ENCODE measurements around the gene ST3GAL3.

Gene ST3GAL3

GRCh38 chr1:43847882-43848281, 140.5 kb downstream of the ST3GAL3 start:
- Histone ChIP-seq H3K9me3 (ENCODE audit: control insufficient read depth, insufficient read depth, low read length) (no peaks in the 10 kb centered on the region), H3K36me3 (ENCODE audit: control insufficient read depth, insufficient read depth, low read length) (no peaks in the 10 kb centered on the region), H3K4me1 (ENCODE audit: control insufficient read depth, insufficient read depth, low read length) (no peaks in the 10 kb centered on the region), H3K27ac (ENCODE audit: low read length) (no peak overlapping the region), H3K4me3 (ENCODE audit: low read length) (no peak overlapping the region), H3K27me3 (ENCODE audit: control insufficient read depth, insufficient read depth, low read length) (no peaks in the 10 kb centered on the region)
- DNase-seq (ENCODE audit: low read depth, low spot score): no peak
- 100% methylated on average over 1 of the region's 4 CpGs for WGBS (ENCODE audit: insufficient coverage, insufficient read length)

- no CpG with 5 or more reads among the region's 1 CpG for WGBS (ENCODE audit: insufficient coverage, insufficient read length)
- no peaks in the 10 kb centered on the region for H3K36me3 ChIP-seq (ENCODE audit: control insufficient read depth, insufficient read depth, low read length)
Observed at GRCh38 chr1:43849670-43850069, 142.3 kb downstream of the ST3GAL3 start.

DNA sequence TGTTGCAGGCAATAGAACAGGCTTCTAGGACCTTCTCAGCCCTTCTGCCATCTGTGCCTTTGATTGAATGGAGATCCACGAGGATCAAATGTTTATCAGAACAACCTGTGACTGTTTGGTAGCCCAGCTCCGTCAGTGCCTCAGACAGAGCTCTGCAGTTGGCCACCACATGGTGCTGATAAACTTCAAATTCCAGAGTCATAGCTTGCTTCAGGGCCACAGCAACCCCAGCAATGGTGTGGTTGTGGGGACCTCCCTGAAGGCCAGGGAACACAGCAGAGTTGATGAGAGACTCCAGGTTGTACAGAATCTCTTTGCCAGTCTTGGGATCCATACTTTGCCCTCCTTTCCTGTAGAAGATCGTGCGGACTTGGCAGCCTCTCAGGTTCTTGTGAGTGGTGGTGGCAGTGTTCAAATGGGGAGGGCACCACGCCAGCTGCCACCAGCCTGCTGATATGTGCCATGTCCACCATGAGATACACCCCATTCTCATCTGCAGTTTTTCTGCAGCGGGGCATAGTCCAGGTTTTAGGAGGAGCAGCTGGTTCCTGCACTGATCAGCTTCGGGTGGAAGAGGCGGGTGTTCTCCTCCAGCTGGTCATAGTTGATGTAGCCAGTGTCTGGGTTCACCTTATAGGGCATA, 143.4 kb downstream of the ST3GAL3 start:
- Histone ChIP-seq H3K27me3 (ENCODE audit: control insufficient read depth, insufficient read depth, low read length) (no peaks in the 10 kb centered on the region; the same call in 1 of the 2 replicates), H3K4me3 (ENCODE audit: low read length) (no peak overlapping the region), H3K27ac (ENCODE audit: low read length) (no peak overlapping the region), H3K4me1 (ENCODE audit: control insufficient read depth, insufficient read depth, low read length) (no peaks in the 10 kb centered on the region), H3K9me3 (ENCODE audit: control insufficient read depth, insufficient read depth, low read length) (no peaks in the 10 kb centered on the region), H3K36me3 (ENCODE audit: control insufficient read depth, insufficient read depth, low read length) (no peaks in the 10 kb centered on the region)
- no CpG with 5 or more reads among the region's 8 CpGs for WGBS (ENCODE audit: insufficient coverage, insufficient read length)
- no peak for DNase-seq (ENCODE audit: low read depth, low spot score)

More at GRCh38 chr1:43849670-43850069, 142.3 kb downstream of the ST3GAL3 start:
- Histone ChIP-seq H3K27me3 (ENCODE audit: control insufficient read depth, insufficient read depth, low read length) (no peaks in the 10 kb centered on the region; the same call in 1 of the 2 replicates), H3K4me3 (ENCODE audit: low read length) (no peak overlapping the region), H3K4me1 (ENCODE audit: control insufficient read depth, insufficient read depth, low read length) (no peaks in the 10 kb centered on the region), H3K9me3 (ENCODE audit: control insufficient read depth, insufficient read depth, low read length) (no peaks in the 10 kb centered on the region), H3K27ac (ENCODE audit: low read length) (no peak overlapping the region)
- DNase-seq (ENCODE audit: low read depth, low spot score): no peak

GRCh38 chr1:43851561-43852338, 144.4 kb downstream of the ST3GAL3 start:
- no CpG with 5 or more reads among the region's 17 CpGs for WGBS (ENCODE audit: insufficient coverage, insufficient read length)
- no peaks in the 10 kb centered on the region for H3K36me3 ChIP-seq (ENCODE audit: control insufficient read depth, insufficient read depth, low read length)
- no peaks in the 10 kb centered on the region for H3K9me3 ChIP-seq (ENCODE audit: control insufficient read depth, insufficient read depth, low read length)
- no peak overlapping the region for H3K4me3 ChIP-seq (ENCODE audit: low read length)
- H3K4me1 ChIP-seq (ENCODE audit: control insufficient read depth, insufficient read depth, low read length): no peaks in the 10 kb centered on the region
- no peak overlapping the region for H3K27ac ChIP-seq (ENCODE audit: low read length)
- H3K27me3 ChIP-seq (ENCODE audit: control insufficient read depth, insufficient read depth, low read length): no peaks in the 10 kb centered on the region; the same call in 1 of the 2 replicates
- DNase-seq (ENCODE audit: low read depth, low spot score): no peak

GRCh38 chr1:43853161-43853921, 146.0 kb downstream of the ST3GAL3 start:
- no CpG with 5 or more reads among the region's 7 CpGs for WGBS (ENCODE audit: insufficient coverage, insufficient read length)
- DNase-seq (ENCODE audit: low read depth, low spot score): no peak
- no peak overlapping the region for H3K4me3 ChIP-seq (ENCODE audit: low read length)
- H3K27ac ChIP-seq (ENCODE audit: low read length): no peak overlapping the region
- 0 out of 2 replicates have a peak, but pooled peaks cover 2% of the 10 kb centered on the region for H3K4me1 ChIP-seq (ENCODE audit: control insufficient read depth, insufficient read depth, low read length)
- no peaks in the 10 kb centered on the region for H3K9me3 ChIP-seq (ENCODE audit: control insufficient read depth, insufficient read depth, low read length)
- H3K36me3 ChIP-seq (ENCODE audit: control insufficient read depth, insufficient read depth, low read length): no peaks in the 10 kb centered on the region
- no peaks in the 10 kb centered on the region; the same call in 1 of the 2 replicates for H3K27me3 ChIP-seq (ENCODE audit: control insufficient read depth, insufficient read depth, low read length)

GRCh38 chr1:43854473-43854872, 147.1 kb downstream of the ST3GAL3 start:
- Histone ChIP-seq H3K27ac (ENCODE audit: low read length) (no peak overlapping the region), H3K4me3 (ENCODE audit: low read length) (no peak overlapping the region), H3K36me3 (ENCODE audit: control insufficient read depth, insufficient read depth, low read length) (no peaks in the 10 kb centered on the region), H3K9me3 (ENCODE audit: control insufficient read depth, insufficient read depth, low read length) (no peaks in the 10 kb centered on the region), H3K4me1 (ENCODE audit: control insufficient read depth, insufficient read depth, low read length) (0 out of 2 replicates have a peak, but pooled peaks cover 4% of the 10 kb centered on the region), H3K27me3 (ENCODE audit: control insufficient read depth, insufficient read depth, low read length) (no peaks in the 10 kb centered on the region; the same call in 1 of the 2 replicates)
- WGBS (ENCODE audit: insufficient coverage, insufficient read length): no CpG with 5 or more reads among the region's 4 CpGs
- DNase-seq (ENCODE audit: low read depth, low spot score): no peak

DNA sequence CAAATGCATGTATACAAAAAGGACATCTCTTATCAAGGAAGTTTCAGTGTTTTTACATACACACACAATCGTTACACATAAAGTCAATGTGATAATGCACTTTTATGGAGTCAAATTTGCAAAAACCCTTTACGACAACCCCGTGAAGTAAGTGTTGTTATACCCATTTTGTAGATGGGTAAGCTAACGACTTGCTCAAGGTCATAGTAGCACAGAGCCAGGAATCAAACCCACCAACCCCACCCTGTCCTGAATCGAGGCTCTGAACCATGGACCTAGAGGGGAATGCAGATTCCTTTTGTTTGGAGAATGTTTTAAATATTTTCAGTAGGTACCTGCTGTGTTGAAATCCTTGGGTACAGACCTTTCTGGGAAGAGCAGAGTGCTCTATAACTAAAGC, 148.9 kb downstream of the ST3GAL3 start:
- Histone ChIP-seq H3K9me3 (ENCODE audit: control insufficient read depth, insufficient read depth, low read length) (no peaks in the 10 kb centered on the region), H3K36me3 (ENCODE audit: control insufficient read depth, insufficient read depth, low read length) (no peaks in the 10 kb centered on the region), H3K4me3 (ENCODE audit: low read length) (no peak overlapping the region), H3K27me3 (ENCODE audit: control insufficient read depth, insufficient read depth, low read length) (no peaks in the 10 kb centered on the region; the same call in 1 of the 2 replicates), H3K4me1 (ENCODE audit: control insufficient read depth, insufficient read depth, low read length) (0 out of 2 replicates have a peak, but pooled peaks cover 4% of the 10 kb centered on the region), H3K27ac (ENCODE audit: low read length) (no peak overlapping the region)
- no CpG with 5 or more reads among the region's 5 CpGs for WGBS (ENCODE audit: insufficient coverage, insufficient read length)
- no peak for DNase-seq (ENCODE audit: low read depth, low spot score)

GRCh38 chr1:43857163-43857562, 149.8 kb downstream of the ST3GAL3 start:
- no peaks in the 10 kb centered on the region for H3K9me3 ChIP-seq (ENCODE audit: control insufficient read depth, insufficient read depth, low read length)
- H3K27me3 ChIP-seq (ENCODE audit: control insufficient read depth, insufficient read depth, low read length): no peaks in the 10 kb centered on the region; the same call in 1 of the 2 replicates
- H3K36me3 ChIP-seq (ENCODE audit: control insufficient read depth, insufficient read depth, low read length): no peaks in the 10 kb centered on the region
- H3K27ac ChIP-seq (ENCODE audit: low read length): no peak overlapping the region
- 0 out of 2 replicates have a peak, but pooled peaks cover 4% of the 10 kb centered on the region for H3K4me1 ChIP-seq (ENCODE audit: control insufficient read depth, insufficient read depth, low read length)
- no peak for DNase-seq (ENCODE audit: low read depth, low spot score)
- no peak overlapping the region for H3K4me3 ChIP-seq (ENCODE audit: low read length)

DNA sequence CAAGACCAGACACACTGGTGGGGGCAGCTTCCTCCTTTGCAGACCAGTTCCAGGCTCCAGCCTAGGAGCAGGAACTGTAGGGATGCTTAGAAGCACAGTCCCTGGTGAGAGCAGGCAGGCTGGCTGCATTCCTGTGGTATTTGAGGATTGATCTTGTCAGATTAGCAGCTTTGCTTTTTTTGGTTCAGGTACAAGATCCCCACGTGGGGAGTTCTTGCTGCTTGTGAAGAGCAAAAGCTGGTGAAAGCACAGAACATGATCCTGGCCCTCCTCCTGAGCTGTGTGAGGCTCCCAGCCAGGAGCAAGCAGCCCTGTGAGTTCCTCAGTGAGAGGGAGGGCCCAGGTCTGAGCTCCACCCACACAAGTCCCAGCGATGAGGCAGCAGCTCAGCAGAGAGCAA, 151.0 kb downstream of the ST3GAL3 start:
- Histone ChIP-seq H3K36me3 (ENCODE audit: control insufficient read depth, insufficient read depth, low read length) (no peaks in the 10 kb centered on the region), H3K27ac (ENCODE audit: low read length) (no peak overlapping the region)
- WGBS (ENCODE audit: insufficient coverage, insufficient read length): no CpG with 5 or more reads among the region's 2 CpGs

DNA sequence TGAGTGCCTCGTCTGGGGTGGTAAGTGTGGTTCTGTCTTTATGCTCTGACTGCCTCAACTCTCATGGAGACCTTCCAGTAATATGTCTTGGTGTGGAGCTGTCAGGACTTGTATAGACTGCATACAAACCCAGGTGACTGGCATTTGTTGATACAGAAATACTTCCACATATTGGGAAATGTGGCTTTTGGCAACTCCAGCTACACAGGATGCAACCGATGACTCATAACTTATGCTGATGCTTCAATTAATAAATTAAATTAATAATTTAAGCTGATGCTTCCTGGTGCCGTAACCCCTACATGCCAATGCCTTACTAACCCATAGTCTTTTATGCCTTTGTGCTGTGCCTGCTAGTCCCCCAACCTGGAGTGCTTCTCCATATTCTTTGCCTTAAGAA, 154.0 kb downstream of the ST3GAL3 start:
- no peak for DNase-seq (ENCODE audit: low read depth, low spot score)
- no peak overlapping the region for H3K4me3 ChIP-seq (ENCODE audit: low read length)
- H3K27ac ChIP-seq (ENCODE audit: low read length): no peak overlapping the region
- no peaks in the 10 kb centered on the region for H3K27me3 ChIP-seq (ENCODE audit: control insufficient read depth, insufficient read depth, low read length)
- 0 out of 2 replicates have a peak, but pooled peaks cover 4% of the 10 kb centered on the region for H3K4me1 ChIP-seq (ENCODE audit: control insufficient read depth, insufficient read depth, low read length)
- H3K36me3 ChIP-seq (ENCODE audit: control insufficient read depth, insufficient read depth, low read length): no peaks in the 10 kb centered on the region
- H3K9me3 ChIP-seq (ENCODE audit: control insufficient read depth, insufficient read depth, low read length): no peaks in the 10 kb centered on the region
- WGBS (ENCODE audit: insufficient coverage, insufficient read length): no CpG with 5 or more reads among the region's 3 CpGs

More for the DNA sequence above, 151.0 kb downstream of the ST3GAL3 start:
- DNase-seq (ENCODE audit: low read depth, low spot score): no peak
- Histone ChIP-seq H3K9me3 (ENCODE audit: control insufficient read depth, insufficient read depth, low read length) (no peaks in the 10 kb centered on the region), H3K4me1 (ENCODE audit: control insufficient read depth, insufficient read depth, low read length) (0 out of 2 replicates have a peak, but pooled peaks cover 4% of the 10 kb centered on the region), H3K27me3 (ENCODE audit: control insufficient read depth, insufficient read depth, low read length) (no peaks in the 10 kb centered on the region; the same call in 1 of the 2 replicates), H3K4me3 (ENCODE audit: low read length) (no peak overlapping the region)

Data from iPS DF 6.9 (cell line).